ENCODE results near the gene APOL6.

The APOL6 gene

GRCh38 chr22:35611200-35611890, 36.9 kb upstream of the APOL6 start:
- no peak for DNase-seq (ENCODE audit: low read depth)
- H3K4me3 ChIP-seq (ENCODE audit: low read depth, low read length), result no peak overlapping the region
- TF ChIP-seq, protein P1, sequence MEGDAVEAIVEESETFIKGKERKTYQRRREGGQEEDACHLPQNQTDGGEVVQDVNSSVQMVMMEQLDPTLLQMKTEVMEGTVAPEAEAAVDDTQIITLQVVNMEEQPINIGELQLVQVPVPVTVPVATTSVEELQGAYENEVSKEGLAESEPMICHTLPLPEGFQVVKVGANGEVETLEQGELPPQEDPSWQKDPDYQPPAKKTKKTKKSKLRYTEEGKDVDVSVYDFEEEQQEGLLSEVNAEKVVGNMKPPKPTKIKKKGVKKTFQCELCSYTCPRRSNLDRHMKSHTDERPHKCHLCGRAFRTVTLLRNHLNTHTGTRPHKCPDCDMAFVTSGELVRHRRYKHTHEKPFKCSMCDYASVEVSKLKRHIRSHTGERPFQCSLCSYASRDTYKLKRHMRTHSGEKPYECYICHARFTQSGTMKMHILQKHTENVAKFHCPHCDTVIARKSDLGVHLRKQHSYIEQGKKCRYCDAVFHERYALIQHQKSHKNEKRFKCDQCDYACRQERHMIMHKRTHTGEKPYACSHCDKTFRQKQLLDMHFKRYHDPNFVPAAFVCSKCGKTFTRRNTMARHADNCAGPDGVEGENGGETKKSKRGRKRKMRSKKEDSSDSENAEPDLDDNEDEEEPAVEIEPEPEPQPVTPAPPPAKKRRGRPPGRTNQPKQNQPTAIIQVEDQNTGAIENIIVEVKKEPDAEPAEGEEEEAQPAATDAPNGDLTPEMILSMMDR (conservative IDR thresholded peaks at IDR 0.05; ENCODE audit: low read depth, low read length), result no peak

- no peak for DNase-seq (ENCODE audit: low read depth)
- TF ChIP-seq, protein P1 (conservative IDR thresholded peaks at IDR 0.05; ENCODE audit: low read depth, low read length), result no peak
- no peak overlapping the region for H3K4me3 ChIP-seq (ENCODE audit: low read depth, low read length)
These were observed 36.2 kb upstream of the APOL6 start for GRCh38 chr22:35611891-35612576.

- TF ChIP-seq, protein P1 (conservative IDR thresholded peaks at IDR 0.05; ENCODE audit: low read depth, low read length), result no peak
- H3K4me3 ChIP-seq (ENCODE audit: low read depth, low read length), result no peak overlapping the region
- DNase-seq (ENCODE audit: low read depth), result no peak
These were observed 35.3 kb upstream of the APOL6 start for GRCh38 chr22:35612903-35613302.

GRCh38 chr22:35614404-35614803, 33.8 kb upstream of the APOL6 start:
- no peak overlapping the region for H3K4me3 ChIP-seq (ENCODE audit: low read depth, low read length)
- TF ChIP-seq, protein P1 (conservative IDR thresholded peaks at IDR 0.05; ENCODE audit: low read depth, low read length), result no peak
- DNase-seq (ENCODE audit: low read depth), result no peak

DNA sequence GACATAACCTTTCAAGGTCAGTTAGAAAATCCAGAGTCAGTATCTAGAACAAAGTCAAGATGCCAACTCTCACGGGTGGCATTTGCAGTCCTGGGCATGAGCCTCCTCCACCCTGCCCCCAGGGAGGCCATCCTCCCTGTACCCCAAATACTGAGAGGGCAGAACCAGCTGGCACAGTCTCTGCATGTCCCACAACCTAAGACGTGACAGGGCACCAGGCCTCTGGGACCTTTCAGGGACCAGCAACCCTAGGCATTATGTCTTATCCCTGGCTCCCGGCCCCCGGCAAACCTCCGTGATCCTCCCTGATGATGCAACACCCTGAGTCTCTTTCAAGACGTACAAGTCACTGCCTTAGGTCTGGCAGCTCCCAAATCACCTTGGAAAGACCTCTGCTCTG, 33.1 kb upstream of the APOL6 start:
- DNase-seq (ENCODE audit: low read depth), result no peak
- no peak overlapping the region for H3K4me3 ChIP-seq (ENCODE audit: low read depth, low read length)
- TF ChIP-seq, protein P1 (conservative IDR thresholded peaks at IDR 0.05; ENCODE audit: low read depth, low read length), result no peak

GRCh38 chr22:35616043-35616442, 32.2 kb upstream of the APOL6 start:
- DNase-seq (ENCODE audit: low read depth), result no peak
- H3K4me3 ChIP-seq (ENCODE audit: low read depth, low read length), result no peak overlapping the region
- TF ChIP-seq, protein P1 (conservative IDR thresholded peaks at IDR 0.05; ENCODE audit: low read depth, low read length), result no peak

Measured in choroid plexus epithelial cell (primary cell).